IPS DF 19.7 (cell line): ENCODE data around the gene CNTN5.
"Not testable (repeated sequence)": the region's sequence is repeated elsewhere in the genome, so short reads cannot be mapped to it uniquely, and the experiment has no call there.

Source experiments
- DNase-seq: peaks from one replicate; pipeline ENCODE4 v3.0.0-alpha.2; 2013; ENCODE audit warnings: low read depth, low spot score

The CNTN5 gene

GRCh38 chr11:99275521-99275920 is 254.8 kb downstream of the CNTN5 start:
- no peak for DNase-seq

- DNase-seq = no peak
Observed at GRCh38 chr11:99277281-99277680, 256.5 kb downstream of the CNTN5 start.

- DNase-seq = no peak
Observed at GRCh38 chr11:99279266-99279665, 258.5 kb downstream of the CNTN5 start.

- no peak for DNase-seq
Observed at GRCh38 chr11:99281331-99281730, 260.6 kb downstream of the CNTN5 start.

GRCh38 chr11:99297925-99298324 is 277.2 kb downstream of the CNTN5 start:
- not testable (repeated sequence) for DNase-seq

GRCh38 chr11:99307510-99308088 is 286.9 kb downstream of the CNTN5 start:
- DNase-seq = no peak

GRCh38 chr11:99311870-99312269 is 291.1 kb downstream of the CNTN5 start:
- no peak for DNase-seq

- no peak for DNase-seq
Observed at GRCh38 chr11:99316776-99317520, 296.2 kb downstream of the CNTN5 start.

GRCh38 chr11:99320769-99321290 is 300.1 kb downstream of the CNTN5 start:
- no peak for DNase-seq

- no peak for DNase-seq
Observed at GRCh38 chr11:99325847-99326246, 305.1 kb downstream of the CNTN5 start.

GRCh38 chr11:99327066-99327465 is 306.3 kb downstream of the CNTN5 start:
- DNase-seq = no peak

- no peak for DNase-seq
Observed at GRCh38 chr11:99327527-99327926, 306.8 kb downstream of the CNTN5 start.

GRCh38 chr11:99333621-99334020 is 312.9 kb downstream of the CNTN5 start:
- DNase-seq = no peak

GRCh38 chr11:99343117-99343516 is 322.4 kb downstream of the CNTN5 start:
- no peak for DNase-seq

GRCh38 chr11:99349151-99349673 is 328.5 kb downstream of the CNTN5 start:
- no peak for DNase-seq

GRCh38 chr11:99351624-99352023 is 330.9 kb downstream of the CNTN5 start:
- DNase-seq = no peak

GRCh38 chr11:99352642-99353041 is 331.9 kb downstream of the CNTN5 start:
- DNase-seq = no peak

- no peak for DNase-seq
Observed at GRCh38 chr11:99366546-99366945, 345.8 kb downstream of the CNTN5 start.

GRCh38 chr11:99368583-99368982 is 347.8 kb downstream of the CNTN5 start:
- no peak for DNase-seq

- DNase-seq = no peak
Observed at GRCh38 chr11:99370549-99371216, 349.9 kb downstream of the CNTN5 start.

GRCh38 chr11:99371257-99371656 is 350.5 kb downstream of the CNTN5 start:
- no peak for DNase-seq

GRCh38 chr11:99376463-99376862 is 355.7 kb downstream of the CNTN5 start:
- DNase-seq = no peak
